ENCODE results near the gene STK32C. TPM values are rescaled to one million over a fixed set of nuclear protein-coding genes. Genes with fewer than 3 reads are reported as not detected.

Gene STK32C
- total and polyA plus RNA-seq, 2 donors from 2014 or later, result 11.6 to 14.4 TPM

DNA sequence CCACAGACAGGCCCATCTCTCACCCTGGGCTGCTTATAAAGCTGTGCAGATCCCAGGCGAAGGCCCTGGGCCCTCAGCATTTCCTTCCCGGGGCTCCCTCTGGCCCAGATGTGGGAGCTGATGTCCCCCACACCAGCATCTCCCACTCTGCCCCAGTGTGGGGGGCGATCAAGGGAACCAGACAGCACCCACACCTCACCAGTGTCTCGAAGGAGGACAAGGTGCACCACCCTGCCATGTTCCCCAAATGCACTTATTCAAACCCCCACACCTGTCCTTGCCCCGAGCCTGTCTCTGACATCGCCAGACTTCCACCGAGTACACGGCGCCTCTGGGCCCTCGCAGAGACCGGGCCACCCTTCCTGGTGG, 101.4 kb downstream of the STK32C start:
- no peak overlapping the region for H3K27ac ChIP-seq (ENCODE audit: low read depth in 2 of 2, low read length in 2 of 2)
- no peak overlapping the region for H3K9ac ChIP-seq (ENCODE audit: low read length in 3 of 3)
- peak in 1 of 5 donors; percentile 57 for DNase-seq
- TF ChIP-seq, protein P1, sequence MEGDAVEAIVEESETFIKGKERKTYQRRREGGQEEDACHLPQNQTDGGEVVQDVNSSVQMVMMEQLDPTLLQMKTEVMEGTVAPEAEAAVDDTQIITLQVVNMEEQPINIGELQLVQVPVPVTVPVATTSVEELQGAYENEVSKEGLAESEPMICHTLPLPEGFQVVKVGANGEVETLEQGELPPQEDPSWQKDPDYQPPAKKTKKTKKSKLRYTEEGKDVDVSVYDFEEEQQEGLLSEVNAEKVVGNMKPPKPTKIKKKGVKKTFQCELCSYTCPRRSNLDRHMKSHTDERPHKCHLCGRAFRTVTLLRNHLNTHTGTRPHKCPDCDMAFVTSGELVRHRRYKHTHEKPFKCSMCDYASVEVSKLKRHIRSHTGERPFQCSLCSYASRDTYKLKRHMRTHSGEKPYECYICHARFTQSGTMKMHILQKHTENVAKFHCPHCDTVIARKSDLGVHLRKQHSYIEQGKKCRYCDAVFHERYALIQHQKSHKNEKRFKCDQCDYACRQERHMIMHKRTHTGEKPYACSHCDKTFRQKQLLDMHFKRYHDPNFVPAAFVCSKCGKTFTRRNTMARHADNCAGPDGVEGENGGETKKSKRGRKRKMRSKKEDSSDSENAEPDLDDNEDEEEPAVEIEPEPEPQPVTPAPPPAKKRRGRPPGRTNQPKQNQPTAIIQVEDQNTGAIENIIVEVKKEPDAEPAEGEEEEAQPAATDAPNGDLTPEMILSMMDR (IDR thresholded peaks at IDR 0.05; ENCODE audit: borderline replicate concordance, extremely low read depth, insufficient read depth), result no peak
- intact Hi-C loops (cut with DNase I), result no loop called here
- no peaks in the 10 kb centered on the region for H3K36me3 ChIP-seq (ENCODE audit: control insufficient read depth in 2 of 3, insufficient read depth in 3 of 3, low read length in 3 of 3)
- no peak for FAIRE-seq
- H3K4me1 ChIP-seq (ENCODE audit: control insufficient read depth in 2 of 3, insufficient read depth in 2 of 3, low read depth in 1 of 3, low read length in 3 of 3), result no peaks in the 10 kb centered on the region
- no peaks in the 10 kb centered on the region for H3K9me3 ChIP-seq (ENCODE audit: control insufficient read depth in 2 of 3, insufficient read depth in 1 of 3, low read length in 3 of 3)
- no peaks in the 10 kb centered on the region for H3K27me3 ChIP-seq (ENCODE audit: control insufficient read depth, insufficient read depth, low read length)
- no peak overlapping the region for H3K4me3 ChIP-seq (ENCODE audit: low read length in 3 of 3)

DNA sequence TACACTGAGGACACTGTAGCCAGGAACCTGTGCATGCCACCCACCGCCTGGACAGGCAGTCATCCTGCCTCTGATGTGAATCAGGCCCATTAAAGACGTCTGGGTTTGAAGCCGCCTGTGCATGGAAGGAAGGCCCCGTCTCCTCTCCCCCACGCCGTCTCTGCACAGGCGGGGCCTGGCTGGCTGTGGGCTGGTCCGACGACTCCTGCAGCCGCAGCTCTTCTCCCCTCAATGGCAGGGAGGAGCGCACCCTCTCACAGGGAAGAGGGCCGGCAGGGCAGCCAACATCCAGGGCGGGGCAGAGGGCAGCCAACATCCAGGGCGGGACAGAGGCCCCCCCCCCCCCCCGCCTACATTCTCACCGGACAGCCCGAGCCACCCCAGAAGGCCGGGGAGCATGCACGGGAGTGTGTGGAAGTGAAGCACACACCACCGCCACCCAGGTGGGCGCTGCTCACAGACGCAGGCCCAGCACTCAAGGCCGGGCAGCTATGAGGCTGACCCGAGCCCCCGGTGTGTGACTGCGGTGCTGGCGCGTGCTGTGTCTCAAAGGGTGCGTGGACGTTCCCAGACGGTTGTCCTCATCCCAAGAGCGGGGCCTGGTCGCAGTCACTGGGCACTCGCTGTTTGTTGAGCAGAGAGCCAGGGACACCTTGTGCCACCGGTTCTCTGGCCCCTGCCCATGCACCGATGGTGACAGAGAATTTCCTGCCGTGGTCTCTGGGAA, 101.9 kb downstream of the STK32C start:
- H3K4me3 ChIP-seq (ENCODE audit: low read length in 3 of 3), result no peak overlapping the region
- H3K4me1 ChIP-seq (ENCODE audit: control insufficient read depth in 2 of 3, insufficient read depth in 2 of 3, low read depth in 1 of 3, low read length in 3 of 3), result no peaks in the 10 kb centered on the region
- no peaks in the 10 kb centered on the region for H3K9me3 ChIP-seq (ENCODE audit: control insufficient read depth in 2 of 3, insufficient read depth in 1 of 3, low read length in 3 of 3)
- H3K27ac ChIP-seq (ENCODE audit: low read depth in 2 of 2, low read length in 2 of 2), result no peak overlapping the region
- H3K27me3 ChIP-seq (ENCODE audit: control insufficient read depth, insufficient read depth, low read length), result no peaks in the 10 kb centered on the region
- no peaks in the 10 kb centered on the region for H3K36me3 ChIP-seq (ENCODE audit: control insufficient read depth in 2 of 3, insufficient read depth in 3 of 3, low read length in 3 of 3)
- TF ChIP-seq, protein P1 (IDR thresholded peaks at IDR 0.05; ENCODE audit: borderline replicate concordance, extremely low read depth, insufficient read depth), result no peak
- peak in 3 of 5 donors; percentile 10 to 49 (median 12) for DNase-seq
- intact Hi-C loops (cut with DNase I), result no loop called here
- no peak for FAIRE-seq
- no peak overlapping the region for H3K9ac ChIP-seq (ENCODE audit: low read length in 3 of 3)

- Histone ChIP-seq H3K27me3 (ENCODE audit: control insufficient read depth, insufficient read depth, low read length) (no peaks in the 10 kb centered on the region), H3K4me1 (ENCODE audit: control insufficient read depth in 2 of 3, insufficient read depth in 2 of 3, low read depth in 1 of 3, low read length in 3 of 3) (no peaks in the 10 kb centered on the region), H3K36me3 (ENCODE audit: control insufficient read depth in 2 of 3, insufficient read depth in 3 of 3, low read length in 3 of 3) (no peaks in the 10 kb centered on the region), H3K9me3 (ENCODE audit: control insufficient read depth in 2 of 3, insufficient read depth in 1 of 3, low read length in 3 of 3) (no peaks in the 10 kb centered on the region), H3K4me3 (ENCODE audit: low read length in 3 of 3) (no peak overlapping the region), H3K27ac (ENCODE audit: low read depth in 2 of 2, low read length in 2 of 2) (no peak overlapping the region), H3K9ac (ENCODE audit: low read length in 3 of 3) (no peak overlapping the region)
- peak in 1 of 5 donors; percentile 58 for DNase-seq
- intact Hi-C loops (cut with DNase I), result no loop called here
- TF ChIP-seq, protein P1 (IDR thresholded peaks at IDR 0.05; ENCODE audit: borderline replicate concordance, extremely low read depth, insufficient read depth), result no peak
- no peak for FAIRE-seq
Observed at GRCh38 chr10:132204781-132205473, 102.8 kb downstream of the STK32C start.
